Loucy (cell line): ENCODE measurements around the gene CEP164.

Experiments used
- H2AFZ ChIP-seq: fragments of 200-600 bp; sonication (generic); 2 replicates; pipeline ENCODE4 v1.6.0; 2016; ENCODE audit warnings: antibody characterized with exemption, mild to moderate bottlenecking, low read length, moderate library complexity
- H3F3A ChIP-seq: fragments of 200-600 bp; 2 replicates; pipeline ENCODE4 v1.6.0; 2016; ENCODE audit warnings: antibody characterized with exemption, low read depth, mild to moderate bottlenecking
- H3K27me3 ChIP-seq: fragments of 200-600 bp; sonication (generic); 2 replicates; pipeline ENCODE4 v1.6.1; 2014; ENCODE audit warnings: low read length, mild to moderate bottlenecking; ENCODE audit not compliant: insufficient read depth, poor library complexity, severe bottlenecking
- H3K36me3 ChIP-seq: fragments of 200-600 bp; sonication (generic); 2 replicates; pipeline ENCODE4 v1.6.1; 2016; ENCODE audit warnings: low read length; ENCODE audit not compliant: insufficient read depth
- H3K4me1 ChIP-seq: fragments of 200-600 bp; sonication (generic); 2 replicates; pipeline ENCODE4 v1.5.1; 2014; ENCODE audit warnings: low read length, mild to moderate bottlenecking; ENCODE audit not compliant: insufficient read depth, poor library complexity, severe bottlenecking
- H3K4me2 ChIP-seq: fragments of 200-600 bp; sonication (generic); 2 replicates; pipeline ENCODE4 v1.6.0; 2014; ENCODE audit warnings: antibody characterized with exemption, low read length, low read depth, mild to moderate bottlenecking; ENCODE audit not compliant: poor library complexity, severe bottlenecking
- H3K4me3 ChIP-seq: fragments of 200-600 bp; sonication (generic); 2 replicates; pipeline ENCODE4 v1.5.1; 2014; ENCODE audit warnings: low read length, mild to moderate bottlenecking, mixed read lengths; ENCODE audit not compliant: poor library complexity, severe bottlenecking
- H3K79me2 ChIP-seq: fragments of 200-600 bp; sonication (generic); 2 replicates; pipeline ENCODE4 v1.6.1; 2014; ENCODE audit warnings: low read length; ENCODE audit not compliant: insufficient read depth
- H3K9ac ChIP-seq: fragments of 200-600 bp; sonication (generic); 2 replicates; pipeline ENCODE4 v1.6.0; 2014; ENCODE audit warnings: mild to moderate bottlenecking, low read depth, low read length, moderate library complexity; ENCODE audit not compliant: poor library complexity, severe bottlenecking
- H3K9me2 ChIP-seq: fragments of 200-600 bp; sonication (generic); replicated peaks from 2 replicates; pipeline ENCODE4 v1.6.1; 2016; ENCODE audit warnings: low read depth, low read length, mixed read lengths
- H3K9me3 ChIP-seq: fragments of 200-600 bp; sonication (generic); 2 replicates; pipeline ENCODE4 v1.6.1; 2014; ENCODE audit warnings: mild to moderate bottlenecking, antibody characterized with exemption, low read length, low read depth; ENCODE audit not compliant: insufficient read depth
- H4K20me1 ChIP-seq: fragments of 200-600 bp; sonication (generic); 2 replicates; pipeline ENCODE4 v1.6.0; 2014; ENCODE audit warnings: antibody characterized with exemption, low read length, mild to moderate bottlenecking; ENCODE audit not compliant: insufficient read depth, poor library complexity, severe bottlenecking
- EZH2phosphoT487 ChIP-seq: fragments of 200-600 bp; IDR thresholded peaks from 2 replicates; pipeline ENCODE4 v1.6.1; 2018; ENCODE audit warnings: antibody characterized with exemption, mild to moderate bottlenecking, moderate library complexity, borderline replicate concordance
- TF ChIP-seq, protein P1 (sequence below): fragments of 200-600 bp; sonication (generic); conservative IDR thresholded peaks from 2 replicates; pipeline ENCODE4 v1.5.1; 2014; ENCODE audit warnings: mild to moderate bottlenecking, antibody characterized with exemption, low read length

CEP164 gene

DNA sequence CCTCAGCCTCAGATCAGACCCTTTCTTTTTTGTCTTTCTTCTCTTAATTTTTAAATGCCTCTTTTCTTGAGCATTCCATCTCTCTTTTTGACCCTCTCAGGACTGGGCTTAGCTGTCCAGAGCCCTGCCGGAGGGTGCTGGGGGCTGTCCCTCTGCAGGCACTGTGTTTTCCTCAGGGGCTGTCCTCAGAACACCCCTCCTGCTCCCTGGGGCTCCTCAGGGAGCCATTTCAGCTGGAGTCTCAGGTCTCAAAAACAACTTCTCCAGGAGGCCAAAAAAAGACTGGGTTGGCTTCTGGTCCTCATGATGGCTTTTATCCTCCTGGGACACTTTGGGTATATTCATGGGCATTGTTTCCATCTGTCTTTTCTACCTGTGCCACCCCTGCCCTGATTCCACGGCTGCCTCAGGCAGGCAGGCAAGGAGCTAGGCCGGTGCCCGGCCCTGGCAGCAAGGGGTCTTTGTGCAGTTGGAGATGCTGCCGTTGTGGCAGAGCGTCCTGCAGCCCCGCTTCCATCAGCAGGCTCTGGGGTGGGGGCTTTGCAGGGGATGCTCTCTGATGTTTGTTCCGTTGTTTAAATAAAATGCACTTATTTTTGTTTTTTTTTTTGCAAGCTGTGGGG, 85.1 kb downstream of the CEP164 start:
- Histone ChIP-seq H3K4me2 (no peak overlapping the region), H3K9me3 (no peaks in the 10 kb centered on the region), H3K9ac (no peak overlapping the region), H2AFZ (no peak overlapping the region), H3K4me3 (no peak overlapping the region), H3K4me1 (no peaks in the 10 kb centered on the region), H4K20me1 (no peaks in the 10 kb centered on the region), H3F3A (no peaks in the 10 kb centered on the region), H3K27me3 (no peaks in the 10 kb centered on the region), H3K79me2 (no peaks in the 10 kb centered on the region), H3K36me3 (no peaks in the 10 kb centered on the region), H3K9me2 (no peaks in the 10 kb centered on the region)
- no peak for TF ChIP-seq EZH2phosphoT487
- TF ChIP-seq, protein P1, sequence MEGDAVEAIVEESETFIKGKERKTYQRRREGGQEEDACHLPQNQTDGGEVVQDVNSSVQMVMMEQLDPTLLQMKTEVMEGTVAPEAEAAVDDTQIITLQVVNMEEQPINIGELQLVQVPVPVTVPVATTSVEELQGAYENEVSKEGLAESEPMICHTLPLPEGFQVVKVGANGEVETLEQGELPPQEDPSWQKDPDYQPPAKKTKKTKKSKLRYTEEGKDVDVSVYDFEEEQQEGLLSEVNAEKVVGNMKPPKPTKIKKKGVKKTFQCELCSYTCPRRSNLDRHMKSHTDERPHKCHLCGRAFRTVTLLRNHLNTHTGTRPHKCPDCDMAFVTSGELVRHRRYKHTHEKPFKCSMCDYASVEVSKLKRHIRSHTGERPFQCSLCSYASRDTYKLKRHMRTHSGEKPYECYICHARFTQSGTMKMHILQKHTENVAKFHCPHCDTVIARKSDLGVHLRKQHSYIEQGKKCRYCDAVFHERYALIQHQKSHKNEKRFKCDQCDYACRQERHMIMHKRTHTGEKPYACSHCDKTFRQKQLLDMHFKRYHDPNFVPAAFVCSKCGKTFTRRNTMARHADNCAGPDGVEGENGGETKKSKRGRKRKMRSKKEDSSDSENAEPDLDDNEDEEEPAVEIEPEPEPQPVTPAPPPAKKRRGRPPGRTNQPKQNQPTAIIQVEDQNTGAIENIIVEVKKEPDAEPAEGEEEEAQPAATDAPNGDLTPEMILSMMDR, result no peak

- Histone ChIP-seq H2AFZ (no peak overlapping the region), H3K4me3 (no peak overlapping the region), H3K27me3 (no peaks in the 10 kb centered on the region), H3K9me3 (no peaks in the 10 kb centered on the region), H3F3A (no peaks in the 10 kb centered on the region), H3K79me2 (no peaks in the 10 kb centered on the region), H3K36me3 (no peaks in the 10 kb centered on the region), H3K9ac (no peak overlapping the region), H3K4me1 (no peaks in the 10 kb centered on the region), H3K4me2 (no peak overlapping the region), H4K20me1 (no peaks in the 10 kb centered on the region), H3K9me2 (no peaks in the 10 kb centered on the region)
- TF ChIP-seq, protein P1, result no peak
- no peak for TF ChIP-seq EZH2phosphoT487
Observed at GRCh38 chr11:117413616-117414015, 86.0 kb downstream of the CEP164 start.

- no peak overlapping the region for H3K9ac ChIP-seq
- H3K9me3 ChIP-seq, result no peaks in the 10 kb centered on the region
- no peak overlapping the region for H3K4me2 ChIP-seq
Observed at GRCh38 chr11:117414724-117415123, 87.1 kb downstream of the CEP164 start.

More at GRCh38 chr11:117414724-117415123, 87.1 kb downstream of the CEP164 start:
- Histone ChIP-seq H3F3A (no peaks in the 10 kb centered on the region), H4K20me1 (no peaks in the 10 kb centered on the region), H3K79me2 (no peaks in the 10 kb centered on the region), H3K27me3 (no peaks in the 10 kb centered on the region), H3K4me1 (no peaks in the 10 kb centered on the region), H3K9me2 (no peaks in the 10 kb centered on the region), H2AFZ (no peak overlapping the region), H3K36me3 (no peaks in the 10 kb centered on the region), H3K4me3 (no peak overlapping the region)
- TF ChIP-seq, protein P1, result no peak
- no peak for TF ChIP-seq EZH2phosphoT487
